Stimulated activated CD4-positive, alpha-beta T cell treated with anti-CD3 and anti-CD28 coated beads, Interleukin-15, amount 100 ng/mL, for 24 hours (primary cell): Measurements from ENCODE around the gene NCMAP.

ENCODE experiments used
- DNase-seq: peaks from one replicate; pipeline ENCODE4 v3.0.0-alpha.2; 2020

The NCMAP gene

DNA sequence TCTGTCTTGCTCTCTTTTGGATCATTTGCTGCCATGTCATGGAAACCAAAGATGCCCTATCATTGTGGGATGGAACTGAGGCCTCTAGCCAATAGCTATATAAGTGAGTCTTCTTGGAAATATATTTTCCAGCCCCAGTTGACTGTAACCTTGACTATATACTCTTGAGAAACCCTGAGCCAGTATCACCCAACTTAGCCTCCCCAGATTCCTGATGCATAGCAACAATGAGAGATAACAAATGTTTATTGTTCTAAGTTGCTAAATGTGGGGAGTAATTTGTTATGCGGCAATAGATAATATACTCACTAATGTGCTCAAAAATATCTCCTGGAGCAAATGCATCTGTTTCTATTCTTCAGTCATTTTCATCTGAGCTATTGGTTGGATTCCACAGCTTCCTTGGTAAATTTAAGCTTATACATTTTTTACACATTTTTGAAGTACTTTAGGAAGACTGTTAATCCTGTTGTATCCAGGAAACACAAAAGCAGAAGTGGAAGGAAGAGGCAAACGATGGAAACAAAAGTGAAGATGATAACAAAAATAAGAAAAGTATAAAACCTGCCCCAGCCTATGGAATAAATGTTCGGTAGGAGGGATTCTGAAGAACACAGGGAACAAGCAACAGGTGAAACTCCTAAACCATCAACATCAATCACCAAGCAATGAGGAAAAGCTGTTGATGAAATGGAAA lies 80.9 kb downstream of the NCMAP start:
- DNase-seq = no peak

GRCh38 chr1:24639094-24639493 lies 83.2 kb downstream of the NCMAP start:
- no peak for DNase-seq

- no peak for DNase-seq
These were observed 84.0 kb downstream of the NCMAP start for GRCh38 chr1:24639881-24640280.

GRCh38 chr1:24640288-24640687 lies 84.4 kb downstream of the NCMAP start:
- DNase-seq = no peak

DNA sequence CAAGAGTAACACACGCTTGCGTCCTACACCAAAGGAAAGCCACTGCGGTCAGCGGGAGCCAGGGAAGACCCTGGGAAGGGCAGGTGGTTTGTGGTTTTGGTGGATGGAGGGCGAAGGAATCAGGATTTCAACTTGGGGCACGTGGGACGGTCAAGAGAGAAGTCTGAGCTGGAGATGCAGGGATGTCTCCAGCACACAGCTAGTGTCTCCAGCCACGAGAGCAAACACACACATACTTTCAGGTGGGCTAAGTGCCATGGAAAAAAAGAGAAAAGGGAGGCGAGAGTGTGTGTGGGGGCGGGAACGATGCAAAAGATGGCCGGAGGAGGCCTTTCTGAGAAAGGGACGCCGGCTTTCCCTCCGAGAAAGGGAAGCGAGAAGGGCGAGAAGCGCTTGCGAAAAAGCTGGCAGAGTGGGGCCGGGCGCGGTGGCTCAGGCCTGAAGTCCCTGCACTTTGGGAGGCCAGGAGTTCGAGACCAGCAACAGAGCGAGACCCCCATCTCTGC lies 85.8 kb downstream of the NCMAP start:
- DNase-seq = peak; percentile 53

DNA sequence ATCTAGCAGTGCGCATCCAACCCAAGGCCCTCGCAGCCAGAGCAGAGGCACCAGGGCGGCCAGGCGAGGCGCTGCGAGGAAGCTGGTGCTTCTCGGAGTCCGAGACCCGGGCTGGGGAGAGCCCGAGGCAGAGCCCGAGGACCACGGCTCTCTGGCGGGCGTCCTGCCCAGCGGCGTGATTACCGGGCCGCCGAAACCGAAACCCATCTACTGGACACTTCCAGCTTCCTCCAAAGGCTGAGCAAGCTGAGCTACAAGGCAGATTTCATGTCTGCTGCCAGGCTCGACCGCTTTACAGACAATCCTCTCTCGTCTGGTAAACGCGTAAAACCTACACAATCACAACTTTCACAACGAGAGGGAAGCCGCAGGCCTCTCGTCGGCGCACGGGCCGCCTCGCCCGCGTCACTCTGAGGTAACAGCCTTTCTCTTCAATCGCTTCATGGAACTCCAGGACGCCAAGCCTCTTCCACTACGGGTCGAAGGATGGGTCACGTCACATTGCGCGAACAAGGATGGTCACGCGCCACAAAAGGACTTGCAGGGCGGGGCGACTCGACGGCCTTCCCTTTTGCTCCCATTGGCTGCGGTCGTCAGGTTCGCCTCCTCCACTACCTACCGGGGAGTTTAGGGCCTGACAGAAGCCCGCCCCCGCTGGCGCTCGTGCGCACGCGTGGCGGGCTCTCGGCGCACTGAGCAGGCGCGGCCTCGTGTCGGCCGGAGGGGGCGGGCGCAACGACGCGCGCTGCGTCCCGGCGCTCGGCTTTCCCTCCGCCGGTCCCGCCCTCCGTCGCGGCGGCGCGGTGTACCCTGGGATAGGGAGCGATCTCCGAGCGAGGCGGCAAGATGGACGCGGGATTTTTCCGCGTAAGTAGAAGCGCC lies 86.8 kb downstream of the NCMAP start, which contains the start of gene SRRM1:
TSS of gene SRRM1 (plus strand) at position 822 of the 882 bp plus-strand sequence. CDS start at position 847, 25 bp downstream.
- DNase-seq = peak; percentile 99

- peak; percentile 64 for DNase-seq
These were observed 87.6 kb downstream of the NCMAP start for GRCh38 chr1:24643363-24644099.

DNA sequence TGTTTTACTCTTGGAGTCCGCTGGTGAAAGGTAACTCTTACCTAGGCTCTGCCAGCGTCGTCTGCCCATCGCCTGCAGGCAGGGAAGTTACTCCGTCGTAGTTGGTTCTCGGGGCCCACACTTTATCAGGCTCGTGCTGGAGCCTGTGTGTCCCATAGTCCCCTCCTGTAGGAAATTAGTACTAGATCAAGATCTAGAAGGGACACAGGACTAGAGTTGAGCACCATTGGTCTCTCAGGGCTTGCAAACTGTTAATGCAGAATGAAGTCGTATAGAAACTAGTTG lies 88.2 kb downstream of the NCMAP start:
- DNase-seq = no peak

- DNase-seq = no peak
These were observed 93.0 kb downstream of the NCMAP start for GRCh38 chr1:24648919-24649318.

DNA sequence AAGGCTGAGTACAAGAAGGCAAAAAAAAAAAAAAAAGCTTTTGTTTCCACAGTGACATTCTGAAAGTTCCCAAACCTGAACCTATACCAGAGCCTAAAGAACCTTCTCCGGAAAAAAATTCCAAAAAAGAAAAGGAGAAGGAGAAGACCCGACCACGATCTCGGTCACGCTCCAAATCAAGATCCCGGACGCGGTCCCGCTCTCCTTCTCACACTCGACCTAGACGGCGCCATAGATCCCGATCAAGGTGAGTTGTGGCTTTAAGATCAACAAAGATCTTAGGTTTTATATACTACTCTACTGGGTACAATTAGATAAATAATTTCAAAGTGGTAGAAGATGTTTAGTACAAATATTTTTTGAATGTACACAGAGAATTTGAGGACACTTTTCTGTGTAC lies 96.5 kb downstream of the NCMAP start:
- DNase-seq = no peak

DNA sequence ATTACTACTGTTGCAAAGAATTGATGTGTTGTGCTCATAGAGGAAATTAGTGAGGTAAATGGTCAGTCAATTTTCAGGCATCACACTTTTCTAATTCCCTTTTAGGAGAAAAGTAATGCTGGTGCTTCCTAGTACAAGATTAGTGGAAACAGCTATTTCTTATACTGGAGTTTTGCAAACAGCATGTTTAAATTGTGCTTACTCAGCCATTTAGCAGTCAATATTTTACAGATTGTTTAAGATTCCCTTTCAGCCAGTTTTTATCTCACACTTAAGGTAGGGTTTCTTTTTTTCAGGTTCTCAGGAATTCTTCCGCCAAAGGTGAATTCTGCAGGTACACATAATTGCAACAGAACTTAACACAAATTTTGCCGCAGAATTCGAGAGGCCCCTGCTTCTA lies 98.1 kb downstream of the NCMAP start:
- DNase-seq = no peak

GRCh38 chr1:24656046-24656445 lies 100.2 kb downstream of the NCMAP start:
- DNase-seq = no peak

GRCh38 chr1:24657781-24658180 lies 101.9 kb downstream of the NCMAP start:
- DNase-seq = no peak
